ENCODE results near the gene NAPSA. TPM values are rescaled to one million over a fixed set of nuclear protein-coding genes. Genes with fewer than 3 reads are reported as not detected.
A peak's percentile ranks its signal among the peaks of the same experiment; 100 is the strongest.
"Not testable (repeated sequence)": the region's sequence is repeated elsewhere in the genome, so short reads cannot be mapped to it uniquely, and the experiment has no call there.

NAPSA gene
- total RNA-seq, 4 donors from 2014 or later = 1.6 to 5.0 (median 3.1) TPM

DNA sequence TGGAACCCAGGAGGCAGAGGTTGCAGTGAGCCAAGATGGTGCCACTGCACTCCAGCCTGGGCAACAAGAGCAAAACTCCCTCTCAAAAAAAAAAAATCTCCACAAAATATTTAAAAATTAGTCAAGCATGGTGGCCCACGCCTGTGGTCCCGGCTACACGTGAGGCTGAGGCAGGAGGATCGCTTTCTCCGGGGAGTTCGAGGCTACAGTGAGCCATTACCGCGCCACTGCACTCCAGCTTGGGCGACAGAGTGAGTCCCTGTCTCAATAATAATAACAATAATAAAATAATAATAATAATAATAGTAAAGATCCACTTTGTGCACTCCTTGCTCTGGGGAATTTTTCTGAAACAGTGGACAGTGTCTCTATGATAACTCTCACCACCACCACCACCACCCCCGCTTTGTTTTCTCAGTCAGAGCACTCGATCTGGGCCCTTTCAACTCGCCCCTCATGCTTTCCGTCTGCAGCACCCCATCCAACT, 8.7 kb downstream of the NAPSA start:
- Histone ChIP-seq H3K9me3 (no peaks in the 10 kb centered on the region), H3K4me3 (peak overlapping the region in 1 of 4 donors; percentile 34), H3K27ac (peak overlapping the region in 1 of 4 donors; percentile 84), H3K36me3 (no peaks in the 10 kb centered on the region), H3K4me1 (peaks cover 0 to 11% (median 9%) of the 10 kb centered on the region in 4 donors), H3K27me3 (no peaks in the 10 kb centered on the region)
- WGBS, 2 donors (ENCODE audit: low coverage in 1 of 2) = 38% methylated on average over 9 to 13 of the region's 13 CpGs
- no peak for DNase-seq
- no peak for TF ChIP-seq EP300 (IDR thresholded peaks at IDR 0.05; ENCODE audit: low read depth)
- TF ChIP-seq, protein P1, sequence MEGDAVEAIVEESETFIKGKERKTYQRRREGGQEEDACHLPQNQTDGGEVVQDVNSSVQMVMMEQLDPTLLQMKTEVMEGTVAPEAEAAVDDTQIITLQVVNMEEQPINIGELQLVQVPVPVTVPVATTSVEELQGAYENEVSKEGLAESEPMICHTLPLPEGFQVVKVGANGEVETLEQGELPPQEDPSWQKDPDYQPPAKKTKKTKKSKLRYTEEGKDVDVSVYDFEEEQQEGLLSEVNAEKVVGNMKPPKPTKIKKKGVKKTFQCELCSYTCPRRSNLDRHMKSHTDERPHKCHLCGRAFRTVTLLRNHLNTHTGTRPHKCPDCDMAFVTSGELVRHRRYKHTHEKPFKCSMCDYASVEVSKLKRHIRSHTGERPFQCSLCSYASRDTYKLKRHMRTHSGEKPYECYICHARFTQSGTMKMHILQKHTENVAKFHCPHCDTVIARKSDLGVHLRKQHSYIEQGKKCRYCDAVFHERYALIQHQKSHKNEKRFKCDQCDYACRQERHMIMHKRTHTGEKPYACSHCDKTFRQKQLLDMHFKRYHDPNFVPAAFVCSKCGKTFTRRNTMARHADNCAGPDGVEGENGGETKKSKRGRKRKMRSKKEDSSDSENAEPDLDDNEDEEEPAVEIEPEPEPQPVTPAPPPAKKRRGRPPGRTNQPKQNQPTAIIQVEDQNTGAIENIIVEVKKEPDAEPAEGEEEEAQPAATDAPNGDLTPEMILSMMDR (IDR thresholded peaks at IDR 0.05) = no peak
- no peak for TF ChIP-seq POLR2A (IDR thresholded peaks at IDR 0.05)
- no peak for TF ChIP-seq POLR2AphosphoS5 (IDR thresholded peaks at IDR 0.05)
- in situ Hi-C loops (cut with MboI; ENCODE audit: low pct_ligation_motif_present in 1 of 4, low pct_unique_long_range_greater_than_20kb in 1 of 4, low sequenced_read_pairs in 3 of 4) (loop anchor here (10.0 to 25.0 kb wide), 2 partner anchors 106 to 428 kb away; no protein-coding TSS in a partner anchor), intact Hi-C loops (cut with DNase I; ENCODE audit: low total_unique reads) (no loop called here)

DNA sequence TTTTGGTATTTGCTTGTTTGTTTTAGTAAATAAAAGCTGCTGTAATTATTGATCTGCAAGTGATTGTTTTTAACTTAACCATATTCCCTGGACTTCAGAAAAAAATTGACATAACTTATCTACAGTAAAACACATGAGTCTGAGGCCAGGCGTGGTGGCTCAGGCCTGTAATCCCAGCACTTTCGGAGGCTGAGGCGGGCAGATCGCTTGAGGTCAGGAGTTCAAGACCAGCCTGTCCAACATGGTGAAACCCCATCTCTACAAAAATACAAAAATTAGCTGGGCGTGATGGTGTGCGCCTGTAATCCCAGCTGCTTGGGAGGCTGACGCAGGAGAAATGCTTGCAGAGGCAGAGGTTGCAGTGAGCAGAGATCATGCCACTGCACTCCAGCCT, 12.0 kb downstream of the NAPSA start:
- DNase-seq; H3K27me3 ChIP-seq; H3K4me3 ChIP-seq; H3K9me3 ChIP-seq; H3K27ac ChIP-seq; H3K36me3 ChIP-seq; intact Hi-C loops (cut with DNase I; ENCODE audit: low total_unique reads): not testable (repeated sequence)
- in situ Hi-C loops (cut with MboI; ENCODE audit: low pct_ligation_motif_present in 1 of 4, low pct_unique_long_range_greater_than_20kb in 1 of 4, low sequenced_read_pairs in 3 of 4) = loop anchor here (10.0 to 25.0 kb wide), 2 partner anchors 109 to 431 kb away; no protein-coding TSS in a partner anchor
- peaks cover 0 to 10% (median 8%) of the 10 kb centered on the region in 4 donors for H3K4me1 ChIP-seq
- 90 to 98% methylated on average over 2 to 7 of the region's 7 CpGs for WGBS, 2 donors (ENCODE audit: low coverage in 1 of 2)

DNA sequence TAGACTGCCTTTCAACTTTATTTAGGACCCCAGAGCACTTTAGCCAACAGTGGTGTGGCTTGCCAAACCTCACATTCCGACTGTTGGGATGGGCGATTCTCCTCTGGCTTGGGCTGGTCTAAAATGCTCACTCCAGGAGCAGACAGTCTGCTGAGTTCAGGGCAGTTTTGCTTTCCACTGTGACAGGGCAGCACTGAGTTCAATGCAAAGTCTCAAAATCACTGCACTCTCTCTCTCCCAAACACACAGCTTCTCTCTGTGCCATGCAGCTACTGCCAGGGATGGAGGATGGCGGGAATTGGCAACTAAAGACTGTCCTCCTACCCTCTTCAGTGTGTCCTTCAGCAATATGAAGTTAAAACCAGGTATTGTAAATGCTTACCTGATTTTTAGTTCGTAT, 13.2 kb downstream of the NAPSA start:
- no peak overlapping the region for H3K27ac ChIP-seq
- intact Hi-C loops (cut with DNase I; ENCODE audit: low total_unique reads) (no loop called here), in situ Hi-C loops (cut with MboI; ENCODE audit: low pct_ligation_motif_present in 1 of 4, low pct_unique_long_range_greater_than_20kb in 1 of 4, low sequenced_read_pairs in 3 of 4) (loop anchor here (10.0 to 25.0 kb wide), 2 partner anchors 110 to 433 kb away; no protein-coding TSS in a partner anchor)
- H3K27me3 ChIP-seq = no peaks in the 10 kb centered on the region
- peaks cover 0 to 4% (median under 1%) of the 10 kb centered on the region in 4 donors for H3K4me1 ChIP-seq
- 50 to 77% methylated on average over 1 to 4 of the region's 4 CpGs for WGBS, 2 donors (ENCODE audit: low coverage in 1 of 2)
- TF ChIP-seq, protein P1 (IDR thresholded peaks at IDR 0.05) = no peak
- TF ChIP-seq POLR2A (IDR thresholded peaks at IDR 0.05) = no peak
- no peak for TF ChIP-seq EP300 (IDR thresholded peaks at IDR 0.05; ENCODE audit: low read depth)
- no peak for TF ChIP-seq POLR2AphosphoS5 (IDR thresholded peaks at IDR 0.05)
- H3K9me3 ChIP-seq = no peaks in the 10 kb centered on the region
- H3K36me3 ChIP-seq = no peaks in the 10 kb centered on the region
- DNase-seq = no peak
- no peak overlapping the region for H3K4me3 ChIP-seq

DNA sequence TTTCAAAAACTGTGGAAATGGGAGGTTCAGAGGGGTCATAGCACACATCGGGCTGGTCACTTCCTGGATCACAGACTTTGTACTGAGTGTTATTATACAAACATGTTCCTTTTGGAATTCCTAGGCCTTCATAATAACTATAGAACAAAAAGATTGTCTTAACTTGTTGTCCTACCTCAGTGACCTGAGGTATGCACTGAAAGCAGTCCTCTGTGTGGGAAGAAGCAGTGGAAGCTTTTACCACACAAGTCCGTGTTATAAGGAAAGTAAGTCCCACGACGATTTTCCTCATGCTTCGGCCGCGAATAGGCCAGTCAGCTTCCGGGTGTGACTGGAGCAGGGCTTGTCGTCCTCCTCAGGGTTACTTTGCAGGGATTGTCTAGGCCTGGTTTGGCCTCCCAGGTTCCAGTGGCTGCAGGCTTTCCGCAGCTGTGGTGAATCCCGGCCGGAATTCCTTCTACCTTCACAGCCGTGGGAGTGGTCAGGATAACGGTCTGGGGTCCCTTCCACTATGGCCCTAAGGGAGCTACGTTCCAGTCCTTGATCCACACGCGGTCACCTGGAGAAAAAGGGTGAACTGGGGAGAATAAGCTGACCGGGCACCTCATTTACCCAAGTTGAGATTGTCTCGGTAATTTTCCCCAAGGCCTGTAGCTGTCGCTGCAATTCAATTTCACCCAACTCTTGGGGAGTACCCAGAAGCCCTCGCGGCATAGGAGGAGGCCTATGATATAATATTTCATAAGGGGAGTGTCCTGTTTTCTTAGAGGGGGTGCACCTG, 16.0 kb downstream of the NAPSA start:
- H3K36me3 ChIP-seq = no peaks in the 10 kb centered on the region
- no peak for DNase-seq
- H3K27me3 ChIP-seq = no peaks in the 10 kb centered on the region
- in situ Hi-C loops (cut with MboI; ENCODE audit: low pct_ligation_motif_present in 1 of 4, low pct_unique_long_range_greater_than_20kb in 1 of 4, low sequenced_read_pairs in 3 of 4) = loop anchor here (10.0 to 25.0 kb wide), 2 partner anchors 113 to 435 kb away; no protein-coding TSS in a partner anchor
- intact Hi-C loops (cut with DNase I; ENCODE audit: low total_unique reads) = no loop called here
- no peaks in the 10 kb centered on the region for H3K4me1 ChIP-seq
- TF ChIP-seq, protein P1 (IDR thresholded peaks at IDR 0.05) = no peak
- no peak for TF ChIP-seq EP300 (IDR thresholded peaks at IDR 0.05; ENCODE audit: low read depth)
- H3K4me3 ChIP-seq = no peak overlapping the region
- no peaks in the 10 kb centered on the region for H3K9me3 ChIP-seq
- WGBS, 2 donors (ENCODE audit: low coverage in 1 of 2) = 60 to 64% methylated on average over 3 to 22 of the region's 22 CpGs
- no peak overlapping the region for H3K27ac ChIP-seq

DNA sequence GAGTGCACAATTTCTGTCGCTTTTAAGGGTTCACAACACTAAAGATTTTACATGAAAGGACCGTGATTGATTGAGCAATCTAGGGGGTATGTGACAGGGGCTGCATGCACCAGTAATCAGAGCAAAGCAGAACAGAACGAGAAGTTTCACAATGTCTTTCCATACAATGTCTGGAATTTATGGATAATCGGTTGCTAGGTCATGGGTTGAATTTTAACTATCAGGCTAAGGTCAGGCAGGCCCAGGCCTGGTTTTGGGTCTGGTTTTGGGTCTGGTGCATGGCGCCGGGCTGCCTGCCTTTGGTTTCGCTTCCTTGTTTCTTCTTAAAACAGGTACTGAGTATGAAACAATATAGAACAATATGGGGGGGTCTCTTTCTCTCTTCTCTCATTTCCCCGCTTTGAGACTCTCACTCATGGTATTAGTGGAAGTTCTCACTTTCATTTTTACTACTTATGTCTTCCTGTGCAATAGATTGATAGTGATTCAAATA, 18.3 kb downstream of the NAPSA start:
- H3K36me3 ChIP-seq; H3K9me3 ChIP-seq; H3K27ac ChIP-seq; DNase-seq; in situ Hi-C loops (cut with MboI; ENCODE audit: low pct_ligation_motif_present in 1 of 4, low pct_unique_long_range_greater_than_20kb in 1 of 4, low sequenced_read_pairs in 3 of 4); H3K27me3 ChIP-seq; intact Hi-C loops (cut with DNase I; ENCODE audit: low total_unique reads); H3K4me3 ChIP-seq; H3K4me1 ChIP-seq: not testable (repeated sequence)
- WGBS, 2 donors (ENCODE audit: low coverage in 1 of 2) = 67 to 76% methylated on average over 7 to 8 of the region's 8 CpGs

Measured in transverse colon (tissue), 4 donors.